ENCODE measurements around the gene UBR7. TPM values are rescaled to one million over a fixed set of nuclear protein-coding genes. Genes with fewer than 3 reads are reported as not detected.

The UBR7 gene
- total RNA-seq, 5 donors from 2014 or later (not counting 1 experiment from before 2014, with no cell fraction given) = 12.0 to 16.9 (median 14.7) TPM

GRCh38 chr14:93186466-93186865 is 20.6 kb upstream of the UBR7 start:
- peak overlapping the region; percentile 67 to 76 for H3K27ac Mint-ChIP-seq
- H3K36me3 ChIP-seq (ENCODE audit: control insufficient read depth in 2 of 2, extremely low read depth in 1 of 2, insufficient read depth in 1 of 2, low read length in 1 of 2) = peaks cover 0 to 34% of the 10 kb centered on the region in 2 donors
- no peaks in the 10 kb centered on the region for H3K27me3 Mint-ChIP-seq
- H3K4me1 Mint-ChIP-seq = peaks cover 39 to 46% (median 41%) of the 10 kb centered on the region in 3 donors
- peak overlapping the region; percentile 17 for H3K27ac ChIP-seq (ENCODE audit: low read length)
- H3K4me1 ChIP-seq (ENCODE audit: control insufficient read depth in 1 of 2, extremely low read depth in 1 of 2, insufficient read depth in 2 of 2, low read length in 2 of 2) = peaks cover 24 to 30% of the 10 kb centered on the region in 2 experiments
- ATAC-seq (replicated peaks in 1 of 4) (no peak), DNase-seq (no peak)
- no peak overlapping the region for H3K4me3 ChIP-seq (ENCODE audit: control insufficient read depth in 1 of 2, extremely low read depth in 1 of 2, low read length in 1 of 2)
- peak overlapping the region; percentile 53 to 92 (median 72) for H3K4me3 Mint-ChIP-seq
- no peaks in the 10 kb centered on the region for H3K27me3 ChIP-seq (replicated peaks in 1 of 2; ENCODE audit: control insufficient read depth in 2 of 2, extremely low read depth in 1 of 2, insufficient read depth in 2 of 2, low read length in 1 of 2)
- POLR2A ChIA-PET = interaction anchor here in 1 of 2 donors (0.6 kb wide), 1 partner anchor 13 kb away, joined by 4 read pairs; no protein-coding TSS in a partner anchor
- no peaks in the 10 kb centered on the region for H3K9me3 Mint-ChIP-seq
- H3K9me3 ChIP-seq = no peaks in the 10 kb centered on the region
- H3K36me3 Mint-ChIP-seq = peaks cover 11% of the 10 kb centered on the region
- CTCF ChIA-PET = interaction anchor here (0.6 to 4.6 kb wide), 5 partner anchors 18 to 73 kb away, joined by 3 to 18 read pairs (median 3); partner anchors contain the start of genes GON7 (in 1 of the 2) and UBR7 (in 1 of the 2)
- WGBS (ENCODE audit: insufficient coverage) = 100% methylated on average over 1 of the region's 6 CpGs

- no peak overlapping the region for H3K27ac ChIP-seq (ENCODE audit: low read length)
- H3K4me3 Mint-ChIP-seq = no peak overlapping the region
- peak overlapping the region; percentile 52 to 76 for H3K27ac Mint-ChIP-seq
- no peaks in the 10 kb centered on the region for H3K9me3 ChIP-seq
- no peak for DNase-seq
- H3K4me1 ChIP-seq (ENCODE audit: control insufficient read depth in 1 of 2, extremely low read depth in 1 of 2, insufficient read depth in 2 of 2, low read length in 2 of 2) = peaks cover 24 to 30% of the 10 kb centered on the region in 2 experiments
- no peaks in the 10 kb centered on the region for H3K27me3 ChIP-seq (replicated peaks in 1 of 2; ENCODE audit: control insufficient read depth in 2 of 2, extremely low read depth in 1 of 2, insufficient read depth in 2 of 2, low read length in 1 of 2)
- H3K36me3 Mint-ChIP-seq = peaks cover 7% of the 10 kb centered on the region
- ChIA-PET CTCF (interaction anchor here (0.6 to 4.6 kb wide), 6 partner anchors 18 to 74 kb away, joined by 3 to 18 read pairs (median 3); partner anchors contain the start of genes GON7 (in 1 of the 2) and UBR7 (in 1 of the 2)), POLR2A (interaction anchor here in 1 of 2 donors (1.2 kb wide), 1 partner anchor 8 kb away, joined by 3 read pairs; no protein-coding TSS in a partner anchor)
- ATAC-seq (replicated peaks in 1 of 4) = no peak
- peaks cover 36 to 44% (median 38%) of the 10 kb centered on the region in 3 donors for H3K4me1 Mint-ChIP-seq
- no peaks in the 10 kb centered on the region for H3K27me3 Mint-ChIP-seq
- H3K4me3 ChIP-seq (ENCODE audit: control insufficient read depth in 1 of 2, extremely low read depth in 1 of 2, low read length in 1 of 2) = no peak overlapping the region
- WGBS (ENCODE audit: insufficient coverage) = no CpG with 5 or more reads among the region's 3 CpGs
- peaks cover 0 to 34% of the 10 kb centered on the region in 2 donors for H3K36me3 ChIP-seq (ENCODE audit: control insufficient read depth in 2 of 2, extremely low read depth in 1 of 2, insufficient read depth in 1 of 2, low read length in 1 of 2)
- H3K9me3 Mint-ChIP-seq = no peaks in the 10 kb centered on the region
Measured at GRCh38 chr14:93186956-93187355, 20.1 kb upstream of the UBR7 start.

- Histone ChIP-seq H3K9me3 (no peaks in the 10 kb centered on the region), H3K27me3 (replicated peaks in 1 of 2; ENCODE audit: control insufficient read depth in 2 of 2, extremely low read depth in 1 of 2, insufficient read depth in 2 of 2, low read length in 1 of 2) (no peaks in the 10 kb centered on the region), H3K4me3 (ENCODE audit: control insufficient read depth in 1 of 2, extremely low read depth in 1 of 2, low read length in 1 of 2) (no peak overlapping the region), H3K36me3 (ENCODE audit: control insufficient read depth in 2 of 2, extremely low read depth in 1 of 2, insufficient read depth in 1 of 2, low read length in 1 of 2) (no peaks in the 10 kb centered on the region), H3K4me1 (ENCODE audit: control insufficient read depth in 1 of 2, extremely low read depth in 1 of 2, insufficient read depth in 2 of 2, low read length in 2 of 2) (no peaks in the 10 kb centered on the region), H3K27ac (ENCODE audit: low read length) (no peak overlapping the region)
- no peak for DNase-seq
- H3K36me3 Mint-ChIP-seq = peaks cover 5% of the 10 kb centered on the region
- H3K9me3 Mint-ChIP-seq = no peaks in the 10 kb centered on the region
- peaks cover 0 to 1% (median 0%) of the 10 kb centered on the region in 3 donors for H3K4me1 Mint-ChIP-seq
- WGBS (ENCODE audit: insufficient coverage) = 86% methylated on average over 1 of the region's 1 CpG
- CTCF ChIA-PET = no interaction called here
- POLR2A ChIA-PET = interaction anchor here in 1 of 2 donors (0.6 kb wide), 1 partner anchor 213 kb away, joined by 4 read pairs; no protein-coding TSS in a partner anchor
- no peaks in the 10 kb centered on the region for H3K27me3 Mint-ChIP-seq
- no peak overlapping the region for H3K4me3 Mint-ChIP-seq
- no peak for ATAC-seq (replicated peaks in 1 of 4)
- H3K27ac Mint-ChIP-seq = no peak overlapping the region
Measured at GRCh38 chr14:93195316-93195999, 11.6 kb upstream of the UBR7 start.

GRCh38 chr14:93199031-93199430 is 8.0 kb upstream of the UBR7 start:
- H3K27ac Mint-ChIP-seq = no peak overlapping the region
- Histone ChIP-seq H3K4me1 (ENCODE audit: control insufficient read depth in 1 of 2, extremely low read depth in 1 of 2, insufficient read depth in 2 of 2, low read length in 2 of 2) (no peaks in the 10 kb centered on the region), H3K36me3 (ENCODE audit: control insufficient read depth in 2 of 2, extremely low read depth in 1 of 2, insufficient read depth in 1 of 2, low read length in 1 of 2) (no peaks in the 10 kb centered on the region), H3K27me3 (replicated peaks in 1 of 2; ENCODE audit: control insufficient read depth in 2 of 2, extremely low read depth in 1 of 2, insufficient read depth in 2 of 2, low read length in 1 of 2) (no peaks in the 10 kb centered on the region), H3K9me3 (no peaks in the 10 kb centered on the region), H3K4me3 (ENCODE audit: control insufficient read depth in 1 of 2, extremely low read depth in 1 of 2, low read length in 1 of 2) (no peak overlapping the region), H3K27ac (ENCODE audit: low read length) (no peak overlapping the region)
- H3K36me3 Mint-ChIP-seq = peaks cover 7% of the 10 kb centered on the region
- ATAC-seq (replicated peaks in 1 of 4) (no peak), DNase-seq (no peak)
- CTCF ChIA-PET = interaction anchor here (0.6 to 1.2 kb wide), 5 partner anchors 10 to 78 kb away, joined by 3 to 6 read pairs (median 3); no protein-coding TSS in a partner anchor
- no peak overlapping the region for H3K4me3 Mint-ChIP-seq
- peaks cover 6 to 9% (median 7%) of the 10 kb centered on the region in 3 donors for H3K4me1 Mint-ChIP-seq
- H3K9me3 Mint-ChIP-seq = no peaks in the 10 kb centered on the region
- no peaks in the 10 kb centered on the region for H3K27me3 Mint-ChIP-seq
- POLR2A ChIA-PET = interaction anchor here in 1 of 2 donors (0.6 kb wide), 1 partner anchor 13 kb away, joined by 4 read pairs; no protein-coding TSS in a partner anchor
- WGBS (ENCODE audit: insufficient coverage) = 94% methylated on average over 4 of the region's 4 CpGs

- Histone ChIP-seq H3K4me1 (ENCODE audit: control insufficient read depth in 1 of 2, extremely low read depth in 1 of 2, insufficient read depth in 2 of 2, low read length in 2 of 2) (peaks cover 1 to 9% of the 10 kb centered on the region in 2 experiments), H3K27ac (ENCODE audit: low read length) (no peak overlapping the region), H3K4me3 (ENCODE audit: control insufficient read depth in 1 of 2, extremely low read depth in 1 of 2, low read length in 1 of 2) (no peak overlapping the region), H3K27me3 (replicated peaks in 1 of 2; ENCODE audit: control insufficient read depth in 2 of 2, extremely low read depth in 1 of 2, insufficient read depth in 2 of 2, low read length in 1 of 2) (no peaks in the 10 kb centered on the region), H3K9me3 (no peaks in the 10 kb centered on the region), H3K36me3 (ENCODE audit: control insufficient read depth in 2 of 2, extremely low read depth in 1 of 2, insufficient read depth in 1 of 2, low read length in 1 of 2) (no peaks in the 10 kb centered on the region)
- Mint-ChIP-seq H3K36me3 (peaks cover 7% of the 10 kb centered on the region), H3K27ac (no peak overlapping the region), H3K27me3 (no peaks in the 10 kb centered on the region), H3K9me3 (no peaks in the 10 kb centered on the region), H3K4me3 (no peak overlapping the region), H3K4me1 (peaks cover 20 to 23% (median 20%) of the 10 kb centered on the region in 3 donors)
- no peak for ATAC-seq (replicated peaks in 1 of 4)
- DNase-seq = no peak
- WGBS (ENCODE audit: insufficient coverage) = 100% methylated on average over 2 of the region's 5 CpGs
- ChIA-PET POLR2A (no interaction called here), CTCF (no interaction called here)
Measured at GRCh38 chr14:93200553-93200952, 6.5 kb upstream of the UBR7 start.

GRCh38 chr14:93201155-93201704 is 5.8 kb upstream of the UBR7 start:
- no CpG with 5 or more reads among the region's 7 CpGs for WGBS (ENCODE audit: insufficient coverage)
- Mint-ChIP-seq H3K27me3 (no peaks in the 10 kb centered on the region), H3K27ac (no peak overlapping the region), H3K4me3 (no peak overlapping the region), H3K4me1 (peaks cover 26 to 30% (median 27%) of the 10 kb centered on the region in 3 donors), H3K36me3 (peaks cover 7% of the 10 kb centered on the region), H3K9me3 (no peaks in the 10 kb centered on the region)
- ChIA-PET CTCF (no interaction called here), POLR2A (no interaction called here)
- DNase-seq = no peak
- H3K27ac ChIP-seq (ENCODE audit: low read length) = no peak overlapping the region
- ATAC-seq (replicated peaks in 1 of 4) = no peak
- H3K27me3 ChIP-seq (replicated peaks in 1 of 2; ENCODE audit: control insufficient read depth in 2 of 2, extremely low read depth in 1 of 2, insufficient read depth in 2 of 2, low read length in 1 of 2) = no peaks in the 10 kb centered on the region
- no peak overlapping the region for H3K4me3 ChIP-seq (ENCODE audit: control insufficient read depth in 1 of 2, extremely low read depth in 1 of 2, low read length in 1 of 2)
- no peaks in the 10 kb centered on the region for H3K36me3 ChIP-seq (ENCODE audit: control insufficient read depth in 2 of 2, extremely low read depth in 1 of 2, insufficient read depth in 1 of 2, low read length in 1 of 2)
- H3K9me3 ChIP-seq = no peaks in the 10 kb centered on the region
- H3K4me1 ChIP-seq (ENCODE audit: control insufficient read depth in 1 of 2, extremely low read depth in 1 of 2, insufficient read depth in 2 of 2, low read length in 2 of 2) = peaks cover 3 to 15% of the 10 kb centered on the region in 2 experiments

All from T-cell (primary cell).